Ureter (tissue), 1 donor: Measurements from ENCODE around the gene KCNJ2. TPM values are rescaled to one million over a fixed set of nuclear protein-coding genes. Genes with fewer than 3 reads are reported as not detected.

ENCODE experiments used
- DNase-seq: peaks from one replicate; pipeline ENCODE4 v3.0.0-alpha.2; 2020; ENCODE audit warnings: low spot score
- total RNA-seq: library from RNA; stranded (reverse); gene quantifications from one replicate; pipeline ENCODE4 v1.2.4, GENCODE V29; 2023
- donor health status: DM: yes; HTN: yes; CAD: no.

Gene KCNJ2
- total RNA-seq, 1 donor from 2014 or later, result 1.1 TPM

- DNase-seq, result no peak
Measured at GRCh38 chr17:70205401-70205800, 36.1 kb downstream of the KCNJ2 start.

DNA sequence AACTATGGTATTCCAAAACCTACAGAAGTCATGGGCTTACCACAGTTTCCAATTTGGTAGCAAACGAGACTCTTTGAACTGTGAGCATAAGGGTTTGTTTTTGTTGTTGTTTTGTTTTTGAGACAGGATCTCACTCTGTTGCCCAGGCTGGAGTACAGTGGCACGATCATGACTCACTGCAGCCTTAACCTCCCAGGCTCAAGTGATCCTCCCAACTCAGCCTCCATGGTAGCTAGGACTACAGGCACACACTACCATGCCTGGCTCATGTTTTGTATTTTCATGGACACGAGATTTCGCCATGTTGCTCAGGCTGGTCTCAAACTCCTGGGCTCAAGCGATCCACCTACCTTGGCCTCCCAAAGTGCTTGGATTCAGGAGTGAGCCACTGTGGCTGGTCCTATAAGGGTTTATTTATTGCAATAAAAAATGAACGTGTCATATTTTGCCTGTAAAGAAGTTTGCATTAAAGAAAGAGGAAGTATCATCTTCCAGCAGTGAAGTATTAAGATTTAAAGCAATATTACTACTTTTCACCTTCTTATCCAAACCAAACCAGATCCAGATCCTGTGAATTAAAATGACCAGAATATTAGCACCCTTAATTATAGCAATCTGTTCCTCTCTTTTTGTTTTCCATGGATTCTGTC, 37.2 kb downstream of the KCNJ2 start:
- DNase-seq, result no peak

- DNase-seq, result no peak
Measured at GRCh38 chr17:70207184-70207583, 37.9 kb downstream of the KCNJ2 start.

DNA sequence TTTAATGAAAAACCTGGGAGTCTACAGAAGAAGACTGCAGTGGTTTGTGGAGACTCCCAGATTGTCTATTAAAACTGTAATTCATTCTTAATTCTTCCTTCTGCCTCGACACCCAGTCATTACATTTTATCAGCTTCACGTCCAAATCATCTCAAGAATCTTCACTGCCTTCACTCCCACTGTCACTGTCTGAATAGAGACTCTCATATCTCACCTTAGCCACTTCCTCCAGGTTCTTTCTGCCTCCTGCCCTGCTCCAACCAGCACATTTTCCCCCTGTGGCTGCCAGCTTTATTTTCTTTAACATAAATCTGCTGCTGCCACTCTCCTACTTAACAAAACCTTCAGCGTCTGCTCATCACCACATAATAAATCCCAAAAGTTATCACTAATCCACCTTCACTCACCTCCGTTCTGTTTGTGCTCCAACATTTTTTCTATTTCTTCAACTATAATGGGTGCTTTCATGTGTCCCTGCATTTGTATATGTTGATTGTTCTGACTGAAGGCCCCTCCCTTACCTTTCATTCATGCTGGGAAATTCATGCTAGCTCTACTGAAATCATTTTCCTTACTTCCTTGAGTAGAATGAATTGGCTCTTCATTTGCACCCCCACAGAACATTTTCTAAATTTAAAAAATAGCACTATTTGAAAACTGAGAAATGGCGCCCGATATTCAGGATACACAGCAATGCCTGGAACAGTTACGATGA, 38.9 kb downstream of the KCNJ2 start:
- DNase-seq, result no peak

DNA sequence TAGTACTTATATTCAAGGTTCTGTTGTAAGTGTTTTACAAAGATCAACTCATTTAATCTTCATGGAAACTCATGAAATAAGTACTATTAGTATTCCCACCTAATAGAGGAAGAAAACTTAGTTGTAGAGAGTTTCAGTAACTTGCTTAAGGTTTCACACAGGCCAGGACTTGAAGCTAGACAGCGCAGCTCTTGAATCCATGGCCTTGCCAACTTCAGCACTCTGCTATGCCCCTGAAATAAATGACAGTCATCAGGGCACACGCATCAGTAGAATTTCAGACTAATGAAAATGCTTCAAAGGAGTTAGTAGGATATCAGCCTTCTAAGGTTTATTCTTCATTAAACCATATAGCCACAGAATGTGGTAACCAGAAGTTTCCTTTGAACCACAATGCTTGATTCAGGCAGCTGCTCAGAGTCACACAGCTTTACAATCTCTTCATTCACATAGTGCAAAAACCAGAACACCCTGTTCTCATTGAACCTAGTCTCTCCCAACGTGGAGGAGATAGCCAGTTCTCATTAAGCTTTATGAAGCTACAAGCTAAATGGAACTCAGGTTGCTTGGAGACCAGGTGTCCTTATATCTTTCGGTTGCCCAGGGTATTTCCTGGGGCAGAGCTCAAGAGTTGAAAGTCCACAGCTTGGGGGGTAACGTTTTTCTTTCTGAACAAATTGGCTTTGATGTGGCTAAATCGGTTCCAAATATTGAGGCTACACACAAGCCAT, 39.7 kb downstream of the KCNJ2 start:
- DNase-seq, result no peak

DNA sequence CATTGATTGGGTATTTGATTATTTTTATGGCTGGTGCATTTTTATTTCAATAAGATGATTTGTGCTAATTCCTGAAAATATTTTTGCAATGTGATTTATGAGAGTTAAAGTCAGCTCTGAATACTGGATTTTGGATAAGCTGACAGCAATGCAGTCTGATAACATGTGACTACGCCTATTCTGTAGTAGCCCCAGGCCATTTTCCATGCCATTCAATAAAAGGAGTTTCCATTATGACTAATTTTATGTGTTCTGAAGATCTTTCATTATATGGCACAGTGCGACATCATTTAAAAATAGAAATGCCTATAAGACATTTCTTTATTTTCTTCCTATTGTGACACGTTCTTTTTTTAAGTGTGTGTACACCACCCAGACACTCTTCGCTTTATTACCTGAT, 46.3 kb downstream of the KCNJ2 start:
- DNase-seq, result no peak

DNA sequence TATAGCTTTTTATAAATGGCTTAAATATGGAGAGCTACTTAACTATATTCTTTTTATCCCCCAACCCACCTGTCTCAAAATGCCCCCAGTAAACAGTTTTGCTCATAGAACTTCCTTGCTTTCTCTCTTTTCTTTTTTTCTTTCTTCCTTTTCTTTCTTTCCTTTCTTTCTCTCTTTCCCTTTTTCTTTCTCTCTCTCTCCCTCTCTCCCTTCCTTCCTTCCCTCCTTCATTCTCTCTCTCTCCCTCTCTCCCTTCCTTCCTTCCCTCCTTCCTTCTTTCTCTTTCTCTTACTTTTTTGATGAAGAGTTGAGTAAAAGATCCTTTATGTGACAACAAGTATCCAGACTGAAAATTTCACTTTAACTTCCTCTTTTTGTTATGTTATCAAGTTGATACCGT, 48.2 kb downstream of the KCNJ2 start:
- DNase-seq, result no peak

- no peak for DNase-seq
Measured at GRCh38 chr17:70225276-70225675, 55.9 kb downstream of the KCNJ2 start.

Other genes starting within 250 kb of the KCNJ2 start
- not detected for gene KCNJ16, start 94.3 kb upstream of the KCNJ2 start, total RNA-seq